B cell (primary cell): Measurements from ENCODE around the gene NUP98. TPM values are rescaled to one million over a fixed set of nuclear protein-coding genes. Genes with fewer than 3 reads are reported as not detected.

Experiments used
- ATAC-seq: fragments of 200-7000 bp; cut with Tn5 transposase; one replicate; pipeline ENCODE4 v1.10.0; 2021; ENCODE audit warnings: low read depth, mild to moderate bottlenecking, moderate number of reproducible peaks, moderate library complexity
- CTCF ChIA-PET: fragments of 350-600 bp; sonication (Branson Sonifier 250); formaldehyde crosslinking; loops from one replicate; lab custom pipeline; 2021; ENCODE audit warnings: antibody characterized with exemption, inconsistent platforms; lab: Charles Lee
- POLR2A ChIA-PET: fragments of 350-600 bp; sonication (Branson Sonifier 250); formaldehyde crosslinking; loops from one replicate; lab custom pipeline; 2021; ENCODE audit warnings: antibody characterized with exemption; lab: Charles Lee
- DNase-seq: peaks from one replicate; pipeline ENCODE4 v3.0.0; 2013
- H2AFZ ChIP-seq: 2 replicates; pipeline ENCODE4 v1.6.1; 2012; ENCODE audit warnings: mild to moderate bottlenecking, low read depth, low read length; ENCODE audit not compliant: insufficient read depth, poor library complexity, severe bottlenecking
- H3K27ac ChIP-seq, 2 donors: 1 replicate in 1 of 2; 2 replicates in 1 of 2; pipeline ENCODE4 v1.5.1; 2012 to 2013; ENCODE audit warnings: low read length in 2 of 2, mild to moderate bottlenecking in 2 of 2, moderate library complexity in 1 of 2
- H3K27me3 ChIP-seq, 4 experiments: fragments of 200-600 bp in 1 of 4; sonication (generic) in 1 of 4; replicated peaks in 1 of 4; 1 replicate in 2 of 4; 2 replicates in 2 of 4; pipeline versions ENCODE4 v1.6.1 to v1.7.0; 2013 to 2016; ENCODE audit warnings: low read length in 3 of 4, mild to moderate bottlenecking in 2 of 4, mixed read lengths in 1 of 4, moderate library complexity in 1 of 4; ENCODE audit not compliant: insufficient read depth in 4 of 4, control insufficient read depth in 3 of 4; ENCODE audit errors: control extremely low read depth in 1 of 4
- H3K36me3 ChIP-seq, 2 experiments: replicated peaks in 1 of 2; 1 replicate in 1 of 2; 2 replicates in 1 of 2; pipeline versions ENCODE4 v1.6.1 to v1.7.1; 2013; ENCODE audit warnings: low read length in 1 of 2; ENCODE audit not compliant: insufficient read depth in 2 of 2, control insufficient read depth in 1 of 2; ENCODE audit errors: control extremely low read depth in 1 of 2, extremely low read depth in 1 of 2
- H3K4me1 ChIP-seq, 2 donors: fragments of 200-600 bp in 1 of 2; sonication (generic) in 1 of 2; 1 replicate in 1 of 2; 2 replicates in 1 of 2; pipeline versions ENCODE4 v1.5.1 to v1.6.1; 2013 to 2017; ENCODE audit warnings: low read length in 2 of 2; ENCODE audit not compliant: control insufficient read depth in 2 of 2, insufficient read depth in 2 of 2
- H3K4me2 ChIP-seq: replicated peaks from 2 replicates; pipeline ENCODE3; 2012; ENCODE audit warnings: mild to moderate bottlenecking, low read depth, low read length; ENCODE audit not compliant: poor library complexity, severe bottlenecking
- H3K4me3 ChIP-seq, 5 experiments: fragments of 200-600 bp in 1 of 5; sonication (generic) in 1 of 5; 1 replicate in 3 of 5; 2 replicates in 2 of 5; pipeline versions ENCODE4 v1.5.1 to v1.7.0; 2011 to 2016; ENCODE audit warnings: low read length in 4 of 5, mild to moderate bottlenecking in 4 of 5, low read depth in 2 of 5, control low read depth in 1 of 5, moderate library complexity in 1 of 5; ENCODE audit not compliant: insufficient read depth in 1 of 5; ENCODE audit errors: control extremely low read depth in 1 of 5, extremely low read depth in 1 of 5
- H3K79me2 ChIP-seq: fragments of 200-600 bp; sonication (generic); one replicate; pipeline ENCODE4 v1.6.0; 2016; ENCODE audit warnings: low read length; ENCODE audit not compliant: control insufficient read depth, insufficient read depth
- H3K9ac ChIP-seq: fragments of 200-600 bp; sonication (generic); 2 replicates; pipeline ENCODE4 v1.6.1; 2017; ENCODE audit warnings: mild to moderate bottlenecking, low read length, moderate library complexity
- H3K9me3 ChIP-seq, 3 donors: one replicate each; pipeline versions ENCODE4 v1.6.1 to v1.7.1; 2013; ENCODE audit warnings: low read length in 2 of 3; ENCODE audit not compliant: control insufficient read depth in 2 of 3, insufficient read depth in 1 of 3; ENCODE audit errors: control extremely low read depth in 1 of 3
- H4K20me1 ChIP-seq: 2 replicates; pipeline ENCODE4 v1.6.0; 2012; ENCODE audit warnings: mild to moderate bottlenecking, low read length; ENCODE audit not compliant: insufficient read depth, control insufficient read depth, poor library complexity, severe bottlenecking
- H3K27ac Mint-ChIP-seq: one replicate; pipeline ENCODE4 v1.8.0; 2021; ENCODE audit warnings: mixed read lengths
- H3K27me3 Mint-ChIP-seq: one replicate; pipeline ENCODE4 v1.8.0; 2021; ENCODE audit warnings: mixed read lengths
- H3K4me1 Mint-ChIP-seq: one replicate; pipeline ENCODE4 v1.8.0; 2021; ENCODE audit warnings: mixed read lengths
- H3K4me3 Mint-ChIP-seq: one replicate; pipeline ENCODE4 v1.8.0; 2021; ENCODE audit warnings: mixed read lengths
- H3K9me3 Mint-ChIP-seq: one replicate; pipeline ENCODE4 v1.8.0; 2022; ENCODE audit warnings: mixed read lengths; ENCODE audit not compliant: insufficient read depth
- CTCF ChIP-seq: fragments of 200-600 bp; IDR thresholded peaks from one replicate; pipeline ENCODE4 v1.8.0; 2022; ENCODE audit warnings: antibody characterized with exemption, mild to moderate bottlenecking
- EZH2 ChIP-seq: IDR thresholded peaks from 2 replicates; pipeline ENCODE4 v1.6.1; 2012; ENCODE audit warnings: borderline replicate concordance, low read depth, mild to moderate bottlenecking, moderate library complexity, low read length; ENCODE audit not compliant: insufficient read depth, poor library complexity, severe bottlenecking
- WGBS: methylation state at CpG from one replicate; pipeline ENCODE4 v1.1.5; 2013; ENCODE audit warnings: missing lambda C conversion rate; ENCODE audit not compliant: insufficient coverage; 5-methylcytosine and 5-hydroxymethylcytosine counted together
- intact Hi-C: fragments of 100-400 bp; cut with micrococcal nuclease; formaldehyde crosslinking; loops from one replicate; pipeline ENCODE4 v1.10.0; 2022
- polyA plus RNA-seq: library from polyadenylated mRNA; depleted of rRNA; stranded (reverse); fragments of >200 nt; gene quantifications from 2 replicates; pipeline ENCODE4 v1.2.3, GENCODE V29; 2012
- total RNA-seq, 2 donors: library from RNA; stranded (reverse); fragments of 120-200 nt in 1 of 2; gene quantifications; 1 replicate in 1 of 2; 2 replicates in 1 of 2; pipeline versions ENCODE4 v1.2.3 to v1.2.4, GENCODE V29; 2013 to 2022

NUP98 gene
- total and polyA plus RNA-seq, 2 donors (not counting 1 experiment from before 2014, with no cell fraction given): 99.8 to 111 TPM

GRCh38 chr11:3810951-3811350, 13.6 kb upstream of the NUP98 start:
- Histone ChIP-seq H3K36me3 (no peaks in the 10 kb centered on the region), H3K4me1 (peaks cover 6 to 17% of the 10 kb centered on the region in 2 donors), H2AFZ (no peak overlapping the region), H3K9ac (no peak overlapping the region), H3K27me3 (no peaks in the 10 kb centered on the region), H3K9me3 (no peaks in the 10 kb centered on the region), H3K4me3 (no peak overlapping the region), H4K20me1 (no peaks in the 10 kb centered on the region), H3K79me2 (peaks cover 9% of the 10 kb centered on the region), H3K4me2 (no peak overlapping the region), H3K27ac (no peak overlapping the region)
- no peak for DNase-seq
- 90% methylated on average over 2 of the region's 4 CpGs for WGBS
- no peak overlapping the region for H3K4me3 Mint-ChIP-seq
- no peak for ATAC-seq
- no peak overlapping the region for H3K27ac Mint-ChIP-seq
- intact Hi-C loops: no loop called here
- no peaks in the 10 kb centered on the region for H3K9me3 Mint-ChIP-seq
- H3K27me3 Mint-ChIP-seq: no peaks in the 10 kb centered on the region
- POLR2A ChIA-PET: no interaction called here
- H3K4me1 Mint-ChIP-seq: peaks cover 11% of the 10 kb centered on the region
- TF ChIP-seq CTCF (no peak), EZH2 (no peak)
- CTCF ChIA-PET: interaction anchor here (0.8 to 8.7 kb wide), 7 partner anchors 10 to 262 kb away, joined by 3 to 85 read pairs (median 5); partner anchors contain the start of genes RHOG and STIM1

- Histone ChIP-seq H3K27me3 (no peaks in the 10 kb centered on the region), H3K9ac (no peak overlapping the region), H3K79me2 (peaks cover 9% of the 10 kb centered on the region), H3K4me2 (no peak overlapping the region), H3K4me1 (peaks cover 6 to 17% of the 10 kb centered on the region in 2 donors), H4K20me1 (no peaks in the 10 kb centered on the region), H3K4me3 (no peak overlapping the region), H2AFZ (no peak overlapping the region), H3K36me3 (no peaks in the 10 kb centered on the region), H3K9me3 (no peaks in the 10 kb centered on the region), H3K27ac (no peak overlapping the region)
- no peak for ATAC-seq
- DNase-seq: no peak
- H3K9me3 Mint-ChIP-seq: no peaks in the 10 kb centered on the region
- H3K27me3 Mint-ChIP-seq: no peaks in the 10 kb centered on the region
- TF ChIP-seq CTCF (no peak), EZH2 (no peak)
- ChIA-PET CTCF (interaction anchor here (0.8 to 8.7 kb wide), 7 partner anchors 10 to 263 kb away, joined by 3 to 85 read pairs (median 5); partner anchors contain the start of genes RHOG and STIM1), POLR2A (no interaction called here)
- H3K4me3 Mint-ChIP-seq: no peak overlapping the region
- intact Hi-C loops: no loop called here
- 100% methylated on average over 2 of the region's 3 CpGs for WGBS
- H3K4me1 Mint-ChIP-seq: peaks cover 11% of the 10 kb centered on the region
- H3K27ac Mint-ChIP-seq: no peak overlapping the region
Observed at GRCh38 chr11:3810446-3810845, 13.1 kb upstream of the NUP98 start.
